DMS53 treated with DMSO at 0.1 percent for 48 hours (cell line): ENCODE measurements around the gene FZD2.

Experiments
- DNase-seq: peaks from one replicate; lab custom pipeline; 2025; ENCODE audit not compliant: unreplicated experiment; lab: John Stamatoyannopoulos, UW

Gene FZD2

DNA sequence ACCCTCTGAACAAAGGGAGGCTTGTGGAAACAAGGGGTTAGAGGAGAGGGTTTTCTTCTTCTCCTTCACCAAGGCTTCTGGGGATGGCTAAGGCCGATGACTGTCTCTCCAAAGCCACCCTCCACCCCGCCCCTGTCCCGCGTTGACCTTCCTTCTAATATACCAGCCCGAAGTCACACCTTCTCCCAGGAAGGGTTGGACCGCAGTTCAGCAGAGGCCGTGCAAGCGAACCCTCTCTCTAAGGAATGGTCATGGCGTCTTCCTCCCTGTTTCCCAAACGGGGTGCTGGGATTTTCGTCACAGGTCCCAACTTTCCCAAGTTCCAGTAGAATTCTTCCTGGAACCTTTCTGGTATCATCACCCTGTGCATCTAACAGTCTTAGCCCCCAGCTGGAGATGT lies 49.4 kb downstream of the FZD2 start:
- DNase-seq: no peak

DNA sequence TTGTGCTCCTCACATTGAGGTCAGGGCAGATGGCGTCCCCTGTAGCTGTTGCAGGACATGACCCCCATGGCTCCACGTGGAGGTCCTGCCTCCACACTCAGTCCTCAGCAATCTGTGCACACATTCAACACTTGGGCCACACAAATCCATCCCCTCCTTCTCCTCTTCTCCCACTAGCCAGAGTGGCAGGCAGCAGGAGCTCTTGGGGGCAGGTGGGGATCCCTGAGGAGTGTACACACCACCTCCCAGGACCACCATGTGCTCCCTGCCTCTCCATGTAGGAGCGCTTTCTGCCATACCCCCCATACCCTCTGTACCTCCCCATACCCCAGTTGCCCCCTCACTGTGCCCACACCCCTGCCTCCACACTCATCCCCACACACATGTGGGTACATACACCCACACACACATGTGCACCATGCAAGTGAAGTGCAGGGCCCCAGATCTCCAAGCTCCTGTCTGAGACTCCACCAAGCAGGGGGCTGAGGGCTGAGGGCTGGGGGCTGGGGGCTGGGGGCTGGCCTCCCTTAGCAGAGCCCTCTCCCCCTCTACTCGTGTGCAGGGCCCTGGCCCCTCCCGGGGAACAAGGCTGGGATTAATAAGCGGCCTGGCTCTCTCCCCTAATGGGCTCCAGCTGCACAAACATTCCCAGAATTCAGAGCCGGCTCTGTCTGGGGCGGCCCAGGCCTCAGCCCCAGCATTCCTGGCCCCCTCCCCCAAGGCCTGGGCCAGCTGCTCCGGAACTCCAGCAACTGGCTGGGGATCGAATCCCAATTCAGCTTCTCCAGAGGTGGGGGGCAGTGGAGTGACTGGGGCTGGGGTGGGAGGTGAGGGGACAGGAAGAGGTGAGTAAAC lies 50.8 kb downstream of the FZD2 start:
- DNase-seq: peak; percentile 45

DNA sequence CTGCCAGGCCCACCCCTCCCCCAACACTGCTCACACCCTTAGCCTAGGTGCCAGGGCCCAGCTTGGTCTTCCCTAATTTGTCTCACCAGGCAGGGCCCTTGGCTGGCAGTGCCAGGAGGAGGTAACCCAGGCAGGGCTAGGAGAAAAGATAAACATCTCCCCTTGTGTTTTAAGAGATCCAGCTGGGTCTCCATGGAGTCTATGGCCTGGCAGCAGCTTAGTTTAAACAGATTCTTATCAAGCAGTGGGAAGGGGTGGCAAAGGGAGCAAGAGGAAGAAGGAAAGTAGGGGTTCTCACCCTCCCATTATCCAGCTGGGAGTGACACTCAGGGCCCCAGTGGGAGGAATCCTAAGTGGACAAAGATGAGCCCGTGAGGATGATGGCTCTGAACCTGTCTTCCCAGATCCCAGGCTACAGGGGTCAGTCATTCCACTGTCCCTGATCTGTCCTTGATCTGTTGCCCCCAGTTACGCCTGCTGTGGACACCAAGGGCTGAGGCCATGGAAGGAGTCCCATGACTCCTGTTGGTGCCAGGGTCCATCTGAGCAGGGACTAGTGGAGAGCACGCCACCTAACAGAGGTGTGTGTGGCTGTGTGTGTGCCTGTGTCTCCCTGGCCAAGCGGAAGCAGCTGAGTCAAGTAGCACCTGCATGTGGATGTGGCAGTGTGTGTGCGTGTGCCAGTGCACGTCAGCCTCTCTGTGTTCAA lies 51.6 kb downstream of the FZD2 start:
- DNase-seq: peak; percentile 57

DNA sequence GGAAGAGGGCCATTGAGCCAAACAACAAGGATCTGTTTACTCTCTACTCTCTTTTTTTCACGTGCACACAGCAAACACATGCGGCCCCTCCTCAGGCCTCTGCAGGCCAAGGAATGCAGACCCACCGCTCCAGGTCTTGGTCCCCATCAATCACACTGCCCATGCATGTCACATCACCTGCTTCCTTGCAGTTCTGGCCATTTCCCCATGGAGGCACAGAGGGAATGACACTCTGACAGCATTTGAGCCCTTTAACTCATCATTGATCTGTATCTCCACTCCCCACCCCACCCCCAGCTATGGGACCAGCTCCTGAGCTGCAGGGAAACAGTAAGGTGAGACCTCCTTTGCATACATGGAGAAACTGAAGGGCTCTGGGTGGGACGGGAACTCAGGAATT lies 53.0 kb downstream of the FZD2 start:
- no peak for DNase-seq
